HEK293 (cell line): ENCODE data around the gene RASSF1.

Experiments
- CTCF ChIA-PET: fragments of 350-600 bp; formaldehyde crosslinking; extraction: SDS; loops from one replicate; lab custom pipeline; 2021; ENCODE audit warnings: antibody characterized with exemption; lab: Yijun Ruan, JAX
- POLR2A ChIA-PET: fragments of 300-600 bp; formaldehyde crosslinking; extraction: SDS; loops from one replicate; lab custom pipeline; 2020; ENCODE audit warnings: antibody characterized with exemption, inconsistent platforms; lab: Yijun Ruan, JAX
- H3K27ac ChIP-seq: fragments of 200-500 bp; sonication (Bioruptor generic); 2 replicates; pipeline ENCODE4 v1.5.1; 2014; ENCODE audit warnings: low read depth, low read length, control low read depth, inconsistent platforms; ENCODE audit errors: extremely low read depth
- H3K36me3 ChIP-seq, 2 experiments: fragments of 200-500 bp in 1 of 2; sonication (Bioruptor generic) in 1 of 2; 1 replicate in 1 of 2; 2 replicates in 1 of 2; pipeline ENCODE4 v1.5.1; 2014 to 2017; ENCODE audit warnings: inconsistent platforms in 2 of 2, low read length in 2 of 2; ENCODE audit not compliant: control insufficient read depth in 2 of 2, insufficient read depth in 1 of 2
- H3K4me1 ChIP-seq: fragments of 200-500 bp; sonication (Bioruptor generic); 2 replicates; pipeline ENCODE4 v1.5.1; 2014; ENCODE audit warnings: mild to moderate bottlenecking, low read length, inconsistent platforms; ENCODE audit not compliant: control insufficient read depth, insufficient read depth
- H3K4me3 ChIP-seq: 2 replicates; pipeline ENCODE4 v1.5.1; 2011; ENCODE audit warnings: low read depth, mild to moderate bottlenecking, control low read depth, low read length, moderate library complexity
- H3K9me3 ChIP-seq: fragments of 200-500 bp; sonication (Bioruptor generic); 2 replicates; pipeline ENCODE4 v1.5.1; 2014; ENCODE audit warnings: low read depth, low read length, inconsistent platforms; ENCODE audit not compliant: control insufficient read depth, insufficient read depth
- BCL11A ChIP-seq: fragments of 450-650 bp; formaldehyde crosslinking; IDR thresholded peaks from 2 replicates; pipeline ENCODE4 v1.5.1; 2016; ENCODE audit warnings: low read depth, missing biosample characterization, missing genetic modification characterization
- EGR2 ChIP-seq: fragments of 450-650 bp; formaldehyde crosslinking; IDR thresholded peaks from 2 replicates; pipeline ENCODE4 v1.5.1; 2016; ENCODE audit warnings: low read depth, missing biosample characterization, missing genetic modification characterization
- KLF8 ChIP-seq: fragments of 450-650 bp; formaldehyde crosslinking; IDR thresholded peaks from 2 replicates; pipeline ENCODE4 v1.5.1; 2016; ENCODE audit warnings: missing biosample characterization, missing genetic modification characterization
- ZBTB48 ChIP-seq: fragments of 450-650 bp; formaldehyde crosslinking; IDR thresholded peaks from 2 replicates; pipeline ENCODE4 v1.5.1; 2016; ENCODE audit warnings: missing biosample characterization, missing genetic modification characterization
- ZFHX2 ChIP-seq: fragments of 450-650 bp; formaldehyde crosslinking; conservative IDR thresholded peaks from 2 replicates; pipeline ENCODE4 v1.5.1; 2016; ENCODE audit warnings: missing biosample characterization, missing genetic modification characterization
- ZNF174 ChIP-seq: fragments of 450-650 bp; formaldehyde crosslinking; IDR thresholded peaks from 2 replicates; pipeline ENCODE4 v1.5.0; 2017; ENCODE audit warnings: missing biosample characterization, mild to moderate bottlenecking, missing genetic modification characterization
- ZNF175 ChIP-seq: fragments of 450-650 bp; formaldehyde crosslinking; IDR thresholded peaks from 2 replicates; pipeline ENCODE4 v1.5.1; 2016; ENCODE audit warnings: missing biosample characterization, missing genetic modification characterization
- ZNF2 ChIP-seq: fragments of 450-650 bp; formaldehyde crosslinking; IDR thresholded peaks from 2 replicates; pipeline ENCODE4 v1.5.1; 2016; ENCODE audit warnings: missing biosample characterization, missing genetic modification characterization
- ZNF324 ChIP-seq: fragments of 450-650 bp; formaldehyde crosslinking; IDR thresholded peaks from 2 replicates; pipeline ENCODE4 v1.5.1; 2016; ENCODE audit warnings: missing biosample characterization, missing genetic modification characterization
- ZNF670 ChIP-seq: fragments of 450-650 bp; formaldehyde crosslinking; IDR thresholded peaks from 2 replicates; pipeline ENCODE4 v1.5.1; 2016; ENCODE audit warnings: missing biosample characterization, missing genetic modification characterization, low read depth
- ZNF830 ChIP-seq: fragments of 450-650 bp; IDR thresholded peaks from 2 replicates; pipeline ENCODE4 v1.5.0; 2018; ENCODE audit warnings: missing biosample characterization, missing genetic modification characterization, low read depth, mild to moderate bottlenecking, moderate library complexity
- ZNF837 ChIP-seq: fragments of 450-650 bp; formaldehyde crosslinking; IDR thresholded peaks from 2 replicates; pipeline ENCODE4 v1.5.1; 2016; ENCODE audit warnings: missing biosample characterization, missing genetic modification characterization
- TF ChIP-seq, protein P1 (sequence below): fragments of 450-650 bp; formaldehyde crosslinking; IDR thresholded peaks from 2 replicates; pipeline ENCODE4 v1.5.1; 2016; ENCODE audit warnings: missing biosample characterization, missing genetic modification characterization
- TF ChIP-seq, protein P2 (sequence below): fragments of 450-650 bp; formaldehyde crosslinking; IDR thresholded peaks from 2 replicates; pipeline ENCODE4 v1.5.1; 2016; ENCODE audit warnings: missing biosample characterization, missing genetic modification characterization, borderline replicate concordance
- TF ChIP-seq, protein P3 (sequence below): fragments of 450-650 bp; formaldehyde crosslinking; IDR thresholded peaks from 2 replicates; pipeline ENCODE4 v1.5.1; 2016; ENCODE audit warnings: missing biosample characterization, missing genetic modification characterization
- TF ChIP-seq, protein P4 (sequence below): fragments of 450-650 bp; formaldehyde crosslinking; IDR thresholded peaks from 2 replicates; pipeline ENCODE4 v1.5.1; 2016; ENCODE audit warnings: missing biosample characterization, missing genetic modification characterization

RASSF1 gene

DNA sequence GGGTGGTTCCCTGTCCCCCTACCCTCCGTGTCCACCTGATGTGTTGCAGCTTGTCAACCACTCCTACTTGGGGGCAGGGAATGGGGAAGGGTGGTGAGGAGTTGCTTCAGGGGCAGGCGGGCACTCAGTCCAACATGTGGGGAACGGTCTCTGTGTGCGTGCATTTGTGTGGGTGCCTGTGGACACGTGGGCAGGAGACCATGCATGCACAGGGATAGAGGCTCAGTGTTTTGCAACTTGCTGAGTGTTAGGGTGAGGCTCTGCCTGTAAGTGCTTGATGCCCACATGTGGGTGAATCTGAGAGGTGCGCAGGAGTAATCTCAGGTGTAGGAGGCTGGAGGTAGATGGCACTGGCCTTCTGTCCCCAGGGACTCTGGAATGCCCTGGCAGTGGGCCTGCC lies 43.1 kb upstream of the RASSF1 start:
- Histone ChIP-seq H3K36me3 (no peaks in the 10 kb centered on the region), H3K27ac (no peak overlapping the region), H3K9me3 (no peaks in the 10 kb centered on the region), H3K4me1 (no peaks in the 10 kb centered on the region), H3K4me3 (no peak overlapping the region)
- ChIA-PET POLR2A (no interaction called here), CTCF (no interaction called here)
- TF ChIP-seq EGR2 (tag by site-specific recombination) (peak; percentile 78), ZFHX2 (peak; percentile 89), ZNF670 (tag by site-specific recombination) (no peak)

DNA sequence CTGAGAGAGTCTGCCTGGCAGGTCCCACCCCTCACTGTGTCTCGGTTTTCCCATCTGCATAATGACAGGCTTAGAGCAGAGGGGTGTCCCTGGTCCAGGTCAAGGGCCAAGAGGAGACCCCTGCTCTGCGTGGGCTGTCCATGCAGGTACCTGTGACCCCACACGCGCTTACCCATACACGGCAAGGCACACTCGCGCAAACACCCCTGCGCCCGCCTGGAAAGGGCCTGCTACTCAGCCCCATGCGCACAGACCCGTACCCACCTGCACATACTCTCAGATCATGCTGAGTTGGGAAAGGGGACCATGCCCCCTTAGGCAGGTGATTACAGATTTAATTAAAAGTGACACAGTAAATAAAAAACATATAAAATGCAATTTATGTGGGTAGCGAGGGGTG lies 42.1 kb upstream of the RASSF1 start:
- ChIA-PET POLR2A (interaction anchor here (0.5 kb wide), 1 partner anchor 204 kb away, joined by 4 read pairs; no protein-coding TSS in a partner anchor), CTCF (no interaction called here)
- H3K4me3 ChIP-seq: no peak overlapping the region
- no peak overlapping the region for H3K27ac ChIP-seq
- TF ChIP-seq ZNF175 (no peak), ZNF2 (tag by site-specific recombination) (no peak), ZNF837 (tag by site-specific recombination) (no peak), KLF8 (tag by site-specific recombination) (no peak), BCL11A (tag by site-specific recombination) (no peak), ZBTB48 (no peak), ZNF174 (tag by site-specific recombination) (no peak), ZNF830 (tag by site-specific recombination) (no peak), ZNF324 (no peak)
- TF ChIP-seq, protein P1, sequence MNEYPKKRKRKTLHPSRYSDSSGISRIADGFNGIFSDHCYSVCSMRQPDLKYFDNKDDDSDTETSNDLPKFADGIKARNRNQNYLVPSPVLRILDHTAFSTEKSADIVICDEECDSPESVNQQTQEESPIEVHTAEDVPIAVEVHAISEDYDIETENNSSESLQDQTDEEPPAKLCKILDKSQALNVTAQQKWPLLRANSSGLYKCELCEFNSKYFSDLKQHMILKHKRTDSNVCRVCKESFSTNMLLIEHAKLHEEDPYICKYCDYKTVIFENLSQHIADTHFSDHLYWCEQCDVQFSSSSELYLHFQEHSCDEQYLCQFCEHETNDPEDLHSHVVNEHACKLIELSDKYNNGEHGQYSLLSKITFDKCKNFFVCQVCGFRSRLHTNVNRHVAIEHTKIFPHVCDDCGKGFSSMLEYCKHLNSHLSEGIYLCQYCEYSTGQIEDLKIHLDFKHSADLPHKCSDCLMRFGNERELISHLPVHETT: no peak
- TF ChIP-seq, protein P2, sequence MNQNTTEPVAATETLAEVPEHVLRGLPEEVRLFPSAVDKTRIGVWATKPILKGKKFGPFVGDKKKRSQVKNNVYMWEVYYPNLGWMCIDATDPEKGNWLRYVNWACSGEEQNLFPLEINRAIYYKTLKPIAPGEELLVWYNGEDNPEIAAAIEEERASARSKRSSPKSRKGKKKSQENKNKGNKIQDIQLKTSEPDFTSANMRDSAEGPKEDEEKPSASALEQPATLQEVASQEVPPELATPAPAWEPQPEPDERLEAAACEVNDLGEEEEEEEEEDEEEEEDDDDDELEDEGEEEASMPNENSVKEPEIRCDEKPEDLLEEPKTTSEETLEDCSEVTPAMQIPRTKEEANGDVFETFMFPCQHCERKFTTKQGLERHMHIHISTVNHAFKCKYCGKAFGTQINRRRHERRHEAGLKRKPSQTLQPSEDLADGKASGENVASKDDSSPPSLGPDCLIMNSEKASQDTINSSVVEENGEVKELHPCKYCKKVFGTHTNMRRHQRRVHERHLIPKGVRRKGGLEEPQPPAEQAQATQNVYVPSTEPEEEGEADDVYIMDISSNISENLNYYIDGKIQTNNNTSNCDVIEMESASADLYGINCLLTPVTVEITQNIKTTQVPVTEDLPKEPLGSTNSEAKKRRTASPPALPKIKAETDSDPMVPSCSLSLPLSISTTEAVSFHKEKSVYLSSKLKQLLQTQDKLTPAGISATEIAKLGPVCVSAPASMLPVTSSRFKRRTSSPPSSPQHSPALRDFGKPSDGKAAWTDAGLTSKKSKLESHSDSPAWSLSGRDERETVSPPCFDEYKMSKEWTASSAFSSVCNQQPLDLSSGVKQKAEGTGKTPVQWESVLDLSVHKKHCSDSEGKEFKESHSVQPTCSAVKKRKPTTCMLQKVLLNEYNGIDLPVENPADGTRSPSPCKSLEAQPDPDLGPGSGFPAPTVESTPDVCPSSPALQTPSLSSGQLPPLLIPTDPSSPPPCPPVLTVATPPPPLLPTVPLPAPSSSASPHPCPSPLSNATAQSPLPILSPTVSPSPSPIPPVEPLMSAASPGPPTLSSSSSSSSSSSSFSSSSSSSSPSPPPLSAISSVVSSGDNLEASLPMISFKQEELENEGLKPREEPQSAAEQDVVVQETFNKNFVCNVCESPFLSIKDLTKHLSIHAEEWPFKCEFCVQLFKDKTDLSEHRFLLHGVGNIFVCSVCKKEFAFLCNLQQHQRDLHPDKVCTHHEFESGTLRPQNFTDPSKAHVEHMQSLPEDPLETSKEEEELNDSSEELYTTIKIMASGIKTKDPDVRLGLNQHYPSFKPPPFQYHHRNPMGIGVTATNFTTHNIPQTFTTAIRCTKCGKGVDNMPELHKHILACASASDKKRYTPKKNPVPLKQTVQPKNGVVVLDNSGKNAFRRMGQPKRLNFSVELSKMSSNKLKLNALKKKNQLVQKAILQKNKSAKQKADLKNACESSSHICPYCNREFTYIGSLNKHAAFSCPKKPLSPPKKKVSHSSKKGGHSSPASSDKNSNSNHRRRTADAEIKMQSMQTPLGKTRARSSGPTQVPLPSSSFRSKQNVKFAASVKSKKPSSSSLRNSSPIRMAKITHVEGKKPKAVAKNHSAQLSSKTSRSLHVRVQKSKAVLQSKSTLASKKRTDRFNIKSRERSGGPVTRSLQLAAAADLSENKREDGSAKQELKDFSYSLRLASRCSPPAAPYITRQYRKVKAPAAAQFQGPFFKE: no peak
- TF ChIP-seq, protein P3, sequence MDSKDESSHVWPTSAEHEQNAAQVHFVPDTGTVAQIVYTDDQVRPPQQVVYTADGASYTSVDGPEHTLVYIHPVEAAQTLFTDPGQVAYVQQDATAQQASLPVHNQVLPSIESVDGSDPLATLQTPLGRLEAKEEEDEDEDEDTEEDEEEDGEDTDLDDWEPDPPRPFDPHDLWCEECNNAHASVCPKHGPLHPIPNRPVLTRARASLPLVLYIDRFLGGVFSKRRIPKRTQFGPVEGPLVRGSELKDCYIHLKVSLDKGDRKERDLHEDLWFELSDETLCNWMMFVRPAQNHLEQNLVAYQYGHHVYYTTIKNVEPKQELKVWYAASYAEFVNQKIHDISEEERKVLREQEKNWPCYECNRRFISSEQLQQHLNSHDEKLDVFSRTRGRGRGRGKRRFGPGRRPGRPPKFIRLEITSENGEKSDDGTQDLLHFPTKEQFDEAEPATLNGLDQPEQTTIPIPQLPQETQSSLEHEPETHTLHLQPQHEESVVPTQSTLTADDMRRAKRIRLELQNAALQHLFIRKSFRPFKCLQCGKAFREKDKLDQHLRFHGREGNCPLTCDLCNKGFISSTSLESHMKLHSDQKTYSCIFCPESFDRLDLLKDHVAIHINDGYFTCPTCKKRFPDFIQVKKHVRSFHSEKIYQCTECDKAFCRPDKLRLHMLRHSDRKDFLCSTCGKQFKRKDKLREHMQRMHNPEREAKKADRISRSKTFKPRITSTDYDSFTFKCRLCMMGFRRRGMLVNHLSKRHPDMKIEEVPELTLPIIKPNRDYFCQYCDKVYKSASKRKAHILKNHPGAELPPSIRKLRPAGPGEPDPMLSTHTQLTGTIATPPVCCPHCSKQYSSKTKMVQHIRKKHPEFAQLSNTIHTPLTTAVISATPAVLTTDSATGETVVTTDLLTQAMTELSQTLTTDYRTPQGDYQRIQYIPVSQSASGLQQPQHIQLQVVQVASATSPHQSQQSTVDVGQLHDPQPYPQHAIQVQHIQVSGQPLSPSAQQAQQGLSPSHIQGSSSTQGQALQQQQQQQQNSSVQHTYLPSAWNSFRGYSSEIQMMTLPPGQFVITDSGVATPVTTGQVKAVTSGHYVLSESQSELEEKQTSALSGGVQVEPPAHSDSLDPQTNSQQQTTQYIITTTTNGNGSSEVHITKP: no peak
- TF ChIP-seq, protein P4, sequence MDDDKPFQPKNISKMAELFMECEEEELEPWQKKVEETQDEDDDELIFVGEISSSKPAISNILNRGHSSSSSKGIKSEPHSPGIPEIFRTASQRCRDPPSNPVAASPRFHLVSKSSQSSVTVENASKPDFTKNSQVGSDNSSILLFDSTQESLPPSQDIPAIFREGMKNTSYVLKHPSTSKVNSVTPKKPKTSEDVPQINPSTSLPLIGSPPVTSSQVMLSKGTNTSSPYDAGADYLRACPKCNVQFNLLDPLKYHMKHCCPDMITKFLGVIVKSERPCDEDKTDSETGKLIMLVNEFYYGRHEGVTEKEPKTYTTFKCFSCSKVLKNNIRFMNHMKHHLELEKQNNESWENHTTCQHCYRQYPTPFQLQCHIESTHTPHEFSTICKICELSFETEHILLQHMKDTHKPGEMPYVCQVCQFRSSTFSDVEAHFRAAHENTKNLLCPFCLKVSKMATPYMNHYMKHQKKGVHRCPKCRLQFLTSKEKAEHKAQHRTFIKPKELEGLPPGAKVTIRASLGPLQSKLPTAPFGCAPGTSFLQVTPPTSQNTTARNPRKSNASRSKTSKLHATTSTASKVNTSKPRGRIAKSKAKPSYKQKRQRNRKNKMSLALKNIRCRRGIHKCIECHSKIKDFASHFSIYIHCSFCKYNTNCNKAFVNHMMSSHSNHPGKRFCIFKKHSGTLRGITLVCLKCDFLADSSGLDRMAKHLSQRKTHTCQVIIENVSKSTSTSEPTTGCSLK: no peak
- no peaks in the 10 kb centered on the region for H3K36me3 ChIP-seq
- no peaks in the 10 kb centered on the region for H3K9me3 ChIP-seq
- H3K4me1 ChIP-seq: no peaks in the 10 kb centered on the region
